GM23338 (cell line): ENCODE results near the gene PLD2. TPM values are rescaled to one million over a fixed set of nuclear protein-coding genes. Genes with fewer than 3 reads are reported as not detected.

Experiments used
- ATAC-seq: fragments of 200-7000 bp; cut with Tn5 transposase; 3 replicates; pipeline ENCODE4 v1.9.1; 2020
- DNase-seq: peaks from one replicate; pipeline ENCODE4 v3.0.0-alpha.2; 2015; ENCODE audit warnings: low spot score
- H2AFZ ChIP-seq: fragments of 200-600 bp; sonication (generic); 2 replicates; pipeline ENCODE4 v1.8.0; 2016; ENCODE audit warnings: antibody characterized with exemption, mild to moderate bottlenecking, moderate library complexity
- H3F3A ChIP-seq: fragments of 200-600 bp; sonication (generic); replicated peaks from 2 replicates; pipeline ENCODE4 v1.8.0; 2017; ENCODE audit warnings: antibody characterized with exemption, mixed run types, low read depth
- H3K27ac ChIP-seq: fragments of 200-600 bp; sonication (generic); 2 replicates; pipeline ENCODE4 v1.6.1; 2016; ENCODE audit warnings: low read depth
- H3K27me3 ChIP-seq: fragments of 200-600 bp; sonication (generic); 2 replicates; pipeline ENCODE4 v1.8.0; 2016; ENCODE audit warnings: mild to moderate bottlenecking, mixed run types, moderate library complexity; ENCODE audit not compliant: insufficient read depth
- H3K36me3 ChIP-seq: fragments of 200-600 bp; sonication (generic); 2 replicates; pipeline ENCODE4 v1.8.0; 2016; ENCODE audit warnings: mild to moderate bottlenecking; ENCODE audit not compliant: insufficient read depth
- H3K4me1 ChIP-seq: fragments of 200-600 bp; sonication (generic); 2 replicates; pipeline ENCODE4 v1.8.0; 2016; ENCODE audit warnings: mild to moderate bottlenecking, moderate library complexity; ENCODE audit not compliant: insufficient read depth
- H3K4me2 ChIP-seq: fragments of 200-600 bp; sonication (generic); 2 replicates; pipeline ENCODE4 v1.7.1; 2017; ENCODE audit warnings: mixed run types
- H3K4me3 ChIP-seq: fragments of 200-600 bp; sonication (generic); 2 replicates; pipeline ENCODE4 v1.6.1; 2016; ENCODE audit warnings: mixed run types
- H3K79me2 ChIP-seq: fragments of 200-600 bp; sonication (generic); replicated peaks from 2 replicates; pipeline ENCODE4 v1.8.0; 2017; ENCODE audit warnings: mild to moderate bottlenecking; ENCODE audit not compliant: insufficient read depth
- H3K9me2 ChIP-seq: fragments of 200-600 bp; sonication (generic); 2 replicates; pipeline ENCODE4 v1.8.0; 2017; ENCODE audit not compliant: insufficient read depth
- H4K20me1 ChIP-seq: fragments of 200-600 bp; sonication (generic); replicated peaks from 2 replicates; pipeline ENCODE4 v1.8.0; 2017; ENCODE audit warnings: mild to moderate bottlenecking; ENCODE audit not compliant: insufficient read depth
- H3K27ac Mint-ChIP-seq: 2 replicates; pipeline ENCODE4 v1.8.0; 2020; ENCODE audit warnings: inconsistent platforms, mild to moderate bottlenecking, moderate library complexity, mixed read lengths
- H3K27me3 Mint-ChIP-seq: 3 replicates; pipeline ENCODE4 v1.8.0; 2022; ENCODE audit warnings: low read depth, mild to moderate bottlenecking, moderate library complexity, mixed read lengths, inconsistent platforms; ENCODE audit not compliant: insufficient read depth, poor library complexity
- H3K36me3 Mint-ChIP-seq: 3 replicates; pipeline ENCODE4 v1.8.0; 2021; ENCODE audit warnings: low read depth, mild to moderate bottlenecking, inconsistent platforms, moderate library complexity, mixed read lengths
- H3K4me1 Mint-ChIP-seq: 3 replicates; pipeline ENCODE4 v1.8.0; 2020; ENCODE audit warnings: mild to moderate bottlenecking, inconsistent platforms, mixed read lengths
- H3K4me3 Mint-ChIP-seq: 3 replicates; pipeline ENCODE4 v1.8.0; 2021; ENCODE audit warnings: moderate library complexity, mild to moderate bottlenecking, inconsistent platforms, mixed read lengths
- H3K9me3 Mint-ChIP-seq: 3 replicates; pipeline ENCODE4 v1.8.0; 2020; ENCODE audit warnings: moderate library complexity, mild to moderate bottlenecking, inconsistent platforms, mixed read lengths
- CREB1 ChIP-seq: fragments of 250-450 bp; sonication (Bioruptor Pico); IDR thresholded peaks from 2 replicates; pipeline ENCODE4 v1.5.0; 2020; ENCODE audit warnings: low read depth, mild to moderate bottlenecking, moderate library complexity
- CTCF ChIP-seq, 2 experiments: fragments of 200-600 bp in 1 of 2; sonication (generic) in 1 of 2; conservative IDR thresholded peaks; 2 replicates each; pipeline versions ENCODE4 v1.5.1 to v1.6.1; 2016 to 2017; ENCODE audit warnings: antibody characterized with exemption in 2 of 2, low read depth in 2 of 2, mild to moderate bottlenecking in 2 of 2, moderate library complexity in 1 of 2
- ETS1 ChIP-seq: IDR thresholded peaks from 2 replicates; pipeline ENCODE4 v1.6.1; 2016; ENCODE audit warnings: antibody characterized with exemption
- EZH2 ChIP-seq: fragments of 200-600 bp; sonication (generic); IDR thresholded peaks from one replicate; pipeline ENCODE4 v1.8.0; 2017; ENCODE audit warnings: antibody characterized with exemption, mild to moderate bottlenecking, low read depth; ENCODE audit not compliant: unreplicated experiment
- EZH2phosphoT487 ChIP-seq: fragments of 200-600 bp; sonication (generic); IDR thresholded peaks from one replicate; pipeline ENCODE4 v1.8.1; 2018; ENCODE audit warnings: antibody characterized with exemption; ENCODE audit not compliant: unreplicated experiment
- JUNB ChIP-seq: IDR thresholded peaks from one replicate; pipeline ENCODE4 v1.6.1; 2016; ENCODE audit warnings: antibody characterized with exemption; ENCODE audit not compliant: unreplicated experiment
- NANOG ChIP-seq: IDR thresholded peaks from 2 replicates; pipeline ENCODE4 v1.6.1; 2016; ENCODE audit warnings: antibody characterized with exemption, borderline replicate concordance
- POLR2AphosphoS5 ChIP-seq: IDR thresholded peaks from 2 replicates; pipeline ENCODE4 v1.6.1; 2016; ENCODE audit warnings: antibody characterized with exemption, low read depth
- STAT1 ChIP-seq: IDR thresholded peaks from one replicate; pipeline ENCODE4 v1.6.1; 2016; ENCODE audit warnings: antibody characterized with exemption; ENCODE audit not compliant: unreplicated experiment
- ZNF331 ChIP-seq: fragments of 250-450 bp; sonication (Bioruptor Pico); IDR thresholded peaks from 2 replicates; pipeline ENCODE4 v1.5.0; 2020; ENCODE audit warnings: low read depth, mild to moderate bottlenecking, moderate library complexity
- ZNF462 ChIP-seq: fragments of 250-450 bp; sonication (Bioruptor Pico); IDR thresholded peaks from 2 replicates; pipeline ENCODE4 v1.5.0; 2020; ENCODE audit warnings: mild to moderate bottlenecking, moderate library complexity
- polyA plus RNA-seq: library from polyadenylated mRNA; unstranded; fragments of >200 nt; fragmentation: Nextera tagmentation; extraction: Ambion mirVana; gene quantifications from 2 replicates; pipeline ENCODE4 v1.2.1, GENCODE V29; 2016
- total RNA-seq: library from RNA; depleted of rRNA; stranded (reverse); fragments of >200 nt; shearing (Covaris generic); gene quantifications from 2 replicates; pipeline ENCODE4 v1.2.3, GENCODE V29; 2014
- TF ChIP-seq, protein P1 (sequence below): IDR thresholded peaks from one replicate; pipeline ENCODE4 v1.6.1; 2018; ENCODE audit warnings: antibody characterized with exemption; ENCODE audit not compliant: unreplicated experiment

PLD2 gene
- total and polyA plus RNA-seq, 2 experiments from 2014 or later: 20.2 to 55.9 TPM

GRCh38 chr17:4843321-4844000 is 36.5 kb downstream of the PLD2 start:
- H3K36me3 ChIP-seq: no peaks in the 10 kb centered on the region
- H2AFZ ChIP-seq: no peak overlapping the region
- TF ChIP-seq EZH2phosphoT487: no peak
- TF ChIP-seq STAT1: no peak
- TF ChIP-seq JUNB: no peak
- TF ChIP-seq ETS1: no peak
- no peak for TF ChIP-seq POLR2AphosphoS5
- TF ChIP-seq ZNF331 (CRISPR knock-in tag): no peak
- TF ChIP-seq EZH2: no peak
- no peak for TF ChIP-seq ZNF462 (CRISPR knock-in tag)
- no peak for TF ChIP-seq NANOG
- TF ChIP-seq CTCF (conservative IDR thresholded peaks at IDR 0.05; ENCODE audit: low read depth in 2 of 2): no peak
- no peak for TF ChIP-seq CREB1 (CRISPR knock-in tag)
- TF ChIP-seq, protein P1, sequence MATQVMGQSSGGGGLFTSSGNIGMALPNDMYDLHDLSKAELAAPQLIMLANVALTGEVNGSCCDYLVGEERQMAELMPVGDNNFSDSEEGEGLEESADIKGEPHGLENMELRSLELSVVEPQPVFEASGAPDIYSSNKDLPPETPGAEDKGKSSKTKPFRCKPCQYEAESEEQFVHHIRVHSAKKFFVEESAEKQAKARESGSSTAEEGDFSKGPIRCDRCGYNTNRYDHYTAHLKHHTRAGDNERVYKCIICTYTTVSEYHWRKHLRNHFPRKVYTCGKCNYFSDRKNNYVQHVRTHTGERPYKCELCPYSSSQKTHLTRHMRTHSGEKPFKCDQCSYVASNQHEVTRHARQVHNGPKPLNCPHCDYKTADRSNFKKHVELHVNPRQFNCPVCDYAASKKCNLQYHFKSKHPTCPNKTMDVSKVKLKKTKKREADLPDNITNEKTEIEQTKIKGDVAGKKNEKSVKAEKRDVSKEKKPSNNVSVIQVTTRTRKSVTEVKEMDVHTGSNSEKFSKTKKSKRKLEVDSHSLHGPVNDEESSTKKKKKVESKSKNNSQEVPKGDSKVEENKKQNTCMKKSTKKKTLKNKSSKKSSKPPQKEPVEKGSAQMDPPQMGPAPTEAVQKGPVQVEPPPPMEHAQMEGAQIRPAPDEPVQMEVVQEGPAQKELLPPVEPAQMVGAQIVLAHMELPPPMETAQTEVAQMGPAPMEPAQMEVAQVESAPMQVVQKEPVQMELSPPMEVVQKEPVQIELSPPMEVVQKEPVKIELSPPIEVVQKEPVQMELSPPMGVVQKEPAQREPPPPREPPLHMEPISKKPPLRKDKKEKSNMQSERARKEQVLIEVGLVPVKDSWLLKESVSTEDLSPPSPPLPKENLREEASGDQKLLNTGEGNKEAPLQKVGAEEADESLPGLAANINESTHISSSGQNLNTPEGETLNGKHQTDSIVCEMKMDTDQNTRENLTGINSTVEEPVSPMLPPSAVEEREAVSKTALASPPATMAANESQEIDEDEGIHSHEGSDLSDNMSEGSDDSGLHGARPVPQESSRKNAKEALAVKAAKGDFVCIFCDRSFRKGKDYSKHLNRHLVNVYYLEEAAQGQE: no peak
- DNase-seq (no peak), ATAC-seq (no peak)
- H3K9me2 ChIP-seq: no peaks in the 10 kb centered on the region
- no peaks in the 10 kb centered on the region for H3K27me3 ChIP-seq
- Mint-ChIP-seq H3K27ac (no peak overlapping the region), H3K27me3 (peaks cover 5% of the 10 kb centered on the region), H3K4me1 (peaks cover 32% of the 10 kb centered on the region), H3K4me3 (no peak overlapping the region), H3K36me3 (no peaks in the 10 kb centered on the region; the same call in 2 of the 3 replicates), H3K9me3 (no peaks in the 10 kb centered on the region)
- H3K4me2 ChIP-seq: no peak overlapping the region
- no peak overlapping the region for H3K27ac ChIP-seq
- no peaks in the 10 kb centered on the region for H3F3A ChIP-seq
- peaks cover 10% of the 10 kb centered on the region for H4K20me1 ChIP-seq
- peaks cover 8% of the 10 kb centered on the region for H3K4me1 ChIP-seq
- H3K79me2 ChIP-seq: peaks cover 83% of the 10 kb centered on the region
- no peak overlapping the region for H3K4me3 ChIP-seq
